Astrocyte (in vitro differentiated cells and primary cell): Measurements from ENCODE around the gene SUGT1. TPM values are rescaled to one million over a fixed set of nuclear protein-coding genes. Genes with fewer than 3 reads are reported as not detected.

Experiments
- DNase-seq: peaks from one replicate; pipeline ENCODE4 v3.0.0-alpha.2; 2010; ENCODE audit warnings: low read depth
- FAIRE-seq: peaks from 2 replicates; lab custom pipeline; 2011; peaks lifted over from hg19 to GRCh38; lab: Jason Lieb, UNC
- H2AFZ ChIP-seq: 2 replicates; pipeline ENCODE4 v1.6.0; 2012; ENCODE audit warnings: low read depth, low read length, inconsistent platforms
- H3K27ac ChIP-seq: 2 replicates; pipeline ENCODE4 v1.5.1; 2011; ENCODE audit warnings: low read depth, low read length, inconsistent platforms
- H3K27me3 ChIP-seq: 2 replicates; pipeline ENCODE4 v1.6.0; 2011; ENCODE audit warnings: low read length, inconsistent platforms; ENCODE audit not compliant: insufficient read depth
- H3K36me3 ChIP-seq: 2 replicates; pipeline ENCODE4 v1.5.1; 2011; ENCODE audit warnings: low read length, inconsistent platforms; ENCODE audit not compliant: insufficient read depth
- H3K4me1 ChIP-seq: 2 replicates; pipeline ENCODE4 v1.5.1; 2011; ENCODE audit warnings: low read length, inconsistent platforms; ENCODE audit not compliant: insufficient read depth
- H3K4me2 ChIP-seq: 2 replicates; pipeline ENCODE4 v1.6.0; 2012; ENCODE audit warnings: low read length, inconsistent platforms
- H3K4me3 ChIP-seq: 2 replicates; pipeline ENCODE4 v1.5.1; 2011; ENCODE audit warnings: low read depth, mild to moderate bottlenecking, low read length, inconsistent platforms; ENCODE audit not compliant: insufficient read depth
- H3K79me2 ChIP-seq: 2 replicates; pipeline ENCODE4 v1.6.0; 2012; ENCODE audit warnings: mild to moderate bottlenecking, low read length, inconsistent platforms; ENCODE audit not compliant: insufficient read depth
- H3K9ac ChIP-seq: 2 replicates; pipeline ENCODE4 v1.6.0; 2012; ENCODE audit warnings: mild to moderate bottlenecking, low read length, inconsistent platforms
- H3K9me3 ChIP-seq: 2 replicates; pipeline ENCODE4 v1.5.1; 2012; ENCODE audit warnings: low read depth, mild to moderate bottlenecking, low read length, inconsistent platforms; ENCODE audit not compliant: insufficient read depth
- H4K20me1 ChIP-seq: 2 replicates; pipeline ENCODE4 v1.6.0; 2012; ENCODE audit warnings: low read length, inconsistent platforms; ENCODE audit not compliant: insufficient read depth
- H3K27ac Mint-ChIP-seq: one replicate; pipeline ENCODE4 v1.8.0; 2021; ENCODE audit warnings: mild to moderate bottlenecking, mixed read lengths; ENCODE audit not compliant: unreplicated experiment
- H3K27me3 Mint-ChIP-seq: one replicate; pipeline ENCODE4 v1.8.0; 2021; ENCODE audit warnings: low read depth, mixed read lengths; ENCODE audit not compliant: unreplicated experiment
- H3K36me3 Mint-ChIP-seq: one replicate; pipeline ENCODE4 v1.8.0; 2021; ENCODE audit warnings: low read depth, mixed read lengths; ENCODE audit not compliant: unreplicated experiment
- H3K4me1 Mint-ChIP-seq: one replicate; pipeline ENCODE4 v1.8.0; 2021; ENCODE audit warnings: low read depth, mixed read lengths; ENCODE audit not compliant: unreplicated experiment
- H3K4me3 Mint-ChIP-seq: one replicate; pipeline ENCODE4 v1.8.0; 2021; ENCODE audit warnings: mild to moderate bottlenecking, moderate library complexity, mixed read lengths; ENCODE audit not compliant: unreplicated experiment
- H3K9me3 Mint-ChIP-seq: one replicate; pipeline ENCODE4 v1.8.0; 2021; ENCODE audit warnings: mild to moderate bottlenecking, mixed read lengths; ENCODE audit not compliant: unreplicated experiment
- EZH2 ChIP-seq: IDR thresholded peaks from 2 replicates; pipeline ENCODE4 v1.6.1; 2012; ENCODE audit warnings: mild to moderate bottlenecking, low read length, inconsistent platforms; ENCODE audit not compliant: insufficient read depth
- total RNA-seq: library from RNA; stranded (reverse); gene quantifications from 2 replicates; pipeline ENCODE4 v1.2.1, GENCODE V29; 2021
- TF ChIP-seq, protein P1 (sequence below): IDR thresholded peaks from 2 replicates; pipeline ENCODE4 v1.5.1; 2011; ENCODE audit warnings: low read depth, mild to moderate bottlenecking, inconsistent platforms, low read length, moderate library complexity; ENCODE audit not compliant: insufficient read depth

Gene SUGT1
- total RNA-seq, 1 donor from 2014 or later: 87.3 TPM

DNA sequence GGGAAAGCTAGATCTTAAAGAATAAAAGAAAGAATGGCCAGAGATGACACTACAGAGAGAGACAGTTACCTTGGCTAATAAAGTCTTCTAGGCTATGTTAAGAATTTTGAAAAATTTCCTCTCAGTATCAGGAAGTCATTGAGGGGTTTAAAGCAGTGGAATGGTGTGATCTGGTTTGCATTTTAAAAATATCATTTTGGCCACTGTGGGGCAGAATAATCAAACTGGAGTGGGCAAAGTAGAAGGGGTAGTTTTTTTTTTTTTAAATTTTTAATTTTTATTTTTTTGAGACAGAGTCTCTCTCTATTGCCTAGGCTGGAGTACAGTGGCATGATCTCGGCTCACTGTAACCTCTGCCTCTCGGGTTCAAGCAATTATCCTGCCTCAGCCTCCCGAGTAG is 91.4 kb downstream of the SUGT1 start:
- H3K27me3 Mint-ChIP-seq: peaks cover 23% of the 10 kb centered on the region
- H4K20me1 ChIP-seq: no peaks in the 10 kb centered on the region

DNA sequence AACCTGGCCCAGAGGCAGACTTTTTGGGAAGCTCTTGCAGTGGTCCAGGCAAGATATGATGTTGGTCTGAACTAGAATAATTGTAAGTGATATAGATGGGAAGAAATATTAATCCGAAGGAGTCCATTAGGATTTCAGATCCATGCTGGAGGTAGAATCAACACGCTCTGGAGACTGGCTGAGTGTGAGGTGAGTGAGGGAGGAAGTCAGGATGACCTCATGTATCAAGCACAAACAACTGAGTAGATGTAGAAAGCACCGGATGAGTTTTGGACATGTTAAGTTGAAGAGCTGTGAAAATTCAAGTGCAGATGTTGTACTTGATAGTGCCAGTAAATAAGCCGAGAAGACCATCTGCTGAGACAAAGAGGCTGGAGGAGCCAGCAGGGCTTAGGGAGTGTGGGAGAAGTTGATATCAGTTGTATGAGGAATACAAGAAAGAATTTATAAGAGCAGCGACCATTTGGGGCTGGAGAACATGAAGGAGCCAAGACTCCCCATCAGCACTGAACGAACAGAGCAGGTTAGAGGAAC is 92.3 kb downstream of the SUGT1 start:
- no peak for FAIRE-seq
- H3K9me3 Mint-ChIP-seq: peaks cover 11% of the 10 kb centered on the region
- no peak overlapping the region for H3K4me2 ChIP-seq

More for the DNA sequence above, 91.4 kb downstream of the SUGT1 start:
- Histone ChIP-seq H3K9ac (no peak overlapping the region), H3K4me3 (no peak overlapping the region), H3K9me3 (no peaks in the 10 kb centered on the region), H3K4me2 (no peak overlapping the region), H3K27ac (no peak overlapping the region), H3K36me3 (no peaks in the 10 kb centered on the region), H3K27me3 (peaks cover 24% of the 10 kb centered on the region), H3K4me1 (peaks cover 4% of the 10 kb centered on the region), H3K79me2 (no peaks in the 10 kb centered on the region), H2AFZ (no peak overlapping the region)
- DNase-seq: no peak
- peaks cover 13% of the 10 kb centered on the region for H3K9me3 Mint-ChIP-seq
- H3K4me3 Mint-ChIP-seq: no peak overlapping the region
- H3K4me1 Mint-ChIP-seq: no peaks in the 10 kb centered on the region
- TF ChIP-seq, protein P1, sequence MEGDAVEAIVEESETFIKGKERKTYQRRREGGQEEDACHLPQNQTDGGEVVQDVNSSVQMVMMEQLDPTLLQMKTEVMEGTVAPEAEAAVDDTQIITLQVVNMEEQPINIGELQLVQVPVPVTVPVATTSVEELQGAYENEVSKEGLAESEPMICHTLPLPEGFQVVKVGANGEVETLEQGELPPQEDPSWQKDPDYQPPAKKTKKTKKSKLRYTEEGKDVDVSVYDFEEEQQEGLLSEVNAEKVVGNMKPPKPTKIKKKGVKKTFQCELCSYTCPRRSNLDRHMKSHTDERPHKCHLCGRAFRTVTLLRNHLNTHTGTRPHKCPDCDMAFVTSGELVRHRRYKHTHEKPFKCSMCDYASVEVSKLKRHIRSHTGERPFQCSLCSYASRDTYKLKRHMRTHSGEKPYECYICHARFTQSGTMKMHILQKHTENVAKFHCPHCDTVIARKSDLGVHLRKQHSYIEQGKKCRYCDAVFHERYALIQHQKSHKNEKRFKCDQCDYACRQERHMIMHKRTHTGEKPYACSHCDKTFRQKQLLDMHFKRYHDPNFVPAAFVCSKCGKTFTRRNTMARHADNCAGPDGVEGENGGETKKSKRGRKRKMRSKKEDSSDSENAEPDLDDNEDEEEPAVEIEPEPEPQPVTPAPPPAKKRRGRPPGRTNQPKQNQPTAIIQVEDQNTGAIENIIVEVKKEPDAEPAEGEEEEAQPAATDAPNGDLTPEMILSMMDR: no peak
- TF ChIP-seq EZH2: no peak
- no peak for FAIRE-seq
- no peak overlapping the region for H3K27ac Mint-ChIP-seq
- H3K36me3 Mint-ChIP-seq: peaks cover 3% of the 10 kb centered on the region

DNA sequence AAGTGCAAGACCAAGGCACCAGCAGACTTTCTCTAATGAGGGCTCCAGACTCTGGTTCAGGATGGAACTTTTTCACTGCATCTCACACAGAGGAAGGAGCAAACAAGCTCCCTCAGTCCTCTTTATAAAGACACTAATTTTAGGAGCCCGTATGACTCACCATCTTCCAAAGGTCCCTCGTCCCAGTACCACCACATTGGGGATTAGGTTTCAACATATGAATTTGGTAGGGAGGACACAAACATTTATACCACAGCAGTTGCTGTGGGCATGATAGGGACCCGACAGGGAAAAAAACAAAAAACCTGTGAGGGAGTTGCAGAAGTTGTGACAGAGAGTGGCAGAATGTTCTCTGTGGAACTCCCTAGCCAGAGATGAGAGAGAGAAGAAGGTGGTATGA is 93.5 kb downstream of the SUGT1 start:
- Mint-ChIP-seq H3K36me3 (peaks cover 3% of the 10 kb centered on the region), H3K27me3 (peaks cover 12% of the 10 kb centered on the region), H3K27ac (no peak overlapping the region), H3K4me1 (no peaks in the 10 kb centered on the region), H3K4me3 (no peak overlapping the region), H3K9me3 (peaks cover 8% of the 10 kb centered on the region)
- Histone ChIP-seq H3K27ac (no peak overlapping the region), H3K4me2 (no peak overlapping the region), H3K79me2 (no peaks in the 10 kb centered on the region), H3K4me1 (no peaks in the 10 kb centered on the region), H4K20me1 (no peaks in the 10 kb centered on the region), H3K36me3 (no peaks in the 10 kb centered on the region), H3K4me3 (no peak overlapping the region), H3K9ac (no peak overlapping the region), H2AFZ (no peak overlapping the region), H3K9me3 (no peaks in the 10 kb centered on the region), H3K27me3 (peaks cover 6% of the 10 kb centered on the region)
- TF ChIP-seq, protein P1: no peak
- DNase-seq: no peak
- FAIRE-seq: no peak

More for the DNA sequence above, 92.3 kb downstream of the SUGT1 start:
- Histone ChIP-seq H3K79me2 (no peaks in the 10 kb centered on the region), H3K27ac (no peak overlapping the region), H2AFZ (no peak overlapping the region), H3K36me3 (no peaks in the 10 kb centered on the region), H3K4me1 (no peaks in the 10 kb centered on the region), H3K4me3 (no peak overlapping the region), H4K20me1 (no peaks in the 10 kb centered on the region), H3K9ac (no peak overlapping the region), H3K27me3 (peaks cover 16% of the 10 kb centered on the region), H3K9me3 (no peaks in the 10 kb centered on the region)
- TF ChIP-seq, protein P1: no peak
- no peak for TF ChIP-seq EZH2
- DNase-seq: no peak
- Mint-ChIP-seq H3K4me3 (no peak overlapping the region), H3K36me3 (peaks cover 3% of the 10 kb centered on the region), H3K4me1 (no peaks in the 10 kb centered on the region), H3K27me3 (peaks cover 23% of the 10 kb centered on the region), H3K27ac (no peak overlapping the region)
